Body of pancreas (tissue), 4 donors: ENCODE data around the gene PFDN1.

ENCODE experiments used
- CTCF ChIP-seq, 7 experiments: fragments of 450-650 bp in 4 of 7; fragments of 200-600 bp in 3 of 7; sonication (generic) in 3 of 7; IDR thresholded peaks; one replicate each; pipeline ENCODE4 v1.5.1; 2016 to 2019; ENCODE audit warnings: antibody characterized with exemption in 7 of 7
- POLR2A ChIP-seq, 3 donors: fragments of 450-650 bp; IDR thresholded peaks; one replicate each; pipeline ENCODE4 v1.6.1; 2016; ENCODE audit warnings: antibody characterized with exemption in 3 of 3, mild to moderate bottlenecking in 2 of 3

GRCh38 chr5:140298183-140298601 is 4.7 kb downstream of the PFDN1 start:
- TF ChIP-seq CTCF (IDR thresholded peaks at IDR 0.05) (no peak), POLR2A (IDR thresholded peaks at IDR 0.05) (no peak)
